HG03520 (cell line): ENCODE measurements around the gene NTSR1.

ENCODE experiments used
- ATAC-seq: cut with Tn5 transposase; IDR thresholded peaks from one replicate; pipeline ENCODE4 v1.9.1; 2021; ENCODE audit warnings: mild to moderate bottlenecking, moderate library complexity; ENCODE audit not compliant: unreplicated experiment

NTSR1 gene

GRCh38 chr20:62708591-62709536, at the start of gene NTSR1:
Gene NTSR1, plus strand, starts transcription at chr20:62708836. Its CDS starts 372 bp downstream, at chr20:62709208.
- no peak for ATAC-seq

- no peak for ATAC-seq
Measured at GRCh38 chr20:62659488-62660239, 49.0 kb upstream of the NTSR1 start.

- ATAC-seq = no peak
Measured at GRCh38 chr20:62660240-62660615, 48.4 kb upstream of the NTSR1 start.

- no peak for ATAC-seq
Measured at GRCh38 chr20:62660768-62661167, 47.9 kb upstream of the NTSR1 start.

GRCh38 chr20:62661647-62662046, 47.0 kb upstream of the NTSR1 start:
- no peak for ATAC-seq

GRCh38 chr20:62662422-62662821, 46.2 kb upstream of the NTSR1 start:
- ATAC-seq = no peak

GRCh38 chr20:62663145-62664018, 45.3 kb upstream of the NTSR1 start:
- ATAC-seq = no peak

- ATAC-seq = no peak
Measured at GRCh38 chr20:62664019-62664971, 44.3 kb upstream of the NTSR1 start.

GRCh38 chr20:62665153-62665754, 43.4 kb upstream of the NTSR1 start:
- no peak for ATAC-seq

GRCh38 chr20:62665826-62666735, 42.6 kb upstream of the NTSR1 start:
- ATAC-seq = no peak

GRCh38 chr20:62666736-62667529, 41.7 kb upstream of the NTSR1 start:
- ATAC-seq = no peak

- no peak for ATAC-seq
Measured at GRCh38 chr20:62667530-62668440, 40.9 kb upstream of the NTSR1 start.

- no peak for ATAC-seq
Measured at GRCh38 chr20:62668441-62669027, 40.1 kb upstream of the NTSR1 start.

- ATAC-seq = no peak
Measured at GRCh38 chr20:62669249-62669648, 39.4 kb upstream of the NTSR1 start.

- no peak for ATAC-seq
Measured at GRCh38 chr20:62670156-62670555, 38.5 kb upstream of the NTSR1 start.

GRCh38 chr20:62670998-62671397, 37.6 kb upstream of the NTSR1 start:
- ATAC-seq = no peak
